Tibial artery (tissue), 4 donors: ENCODE measurements around the gene COL6A3.

Source experiments
- DNase-seq, 2 donors: peaks; one replicate each; pipeline ENCODE4 v3.0.0-alpha.2; 2019
- H3K27ac ChIP-seq, 2 donors: fragments of 200-600 bp; sonication (generic) in 1 of 2; 1 replicate in 1 of 2; 2 replicates in 1 of 2; pipeline ENCODE4 v1.5.1; 2018 to 2019; ENCODE audit warnings: mild to moderate bottlenecking in 1 of 2
- H3K27me3 ChIP-seq, 2 donors: fragments of 200-600 bp; sonication (generic) in 1 of 2; one replicate each; pipeline versions ENCODE4 v1.5.1 to v1.6.0; 2016 to 2019
- H3K36me3 ChIP-seq, 3 donors: fragments of 200-600 bp; sonication (generic) in 2 of 3; one replicate each; pipeline ENCODE4 v1.5.1; 2016 to 2019; ENCODE audit warnings: mild to moderate bottlenecking in 2 of 3
- H3K4me1 ChIP-seq, 4 donors: fragments of 200-600 bp; sonication (generic) in 2 of 4; 1 replicate in 3 of 4; 2 replicates in 1 of 4; pipeline ENCODE4 v1.5.1; 2016 to 2019
- H3K4me3 ChIP-seq, 2 donors: fragments of 200-600 bp; sonication (generic) in 1 of 2; 1 replicate in 1 of 2; 2 replicates in 1 of 2; pipeline ENCODE4 v1.5.1; 2018 to 2019; ENCODE audit warnings: mild to moderate bottlenecking in 2 of 2
- H3K9me3 ChIP-seq, 3 donors: fragments of 200-600 bp; sonication (generic) in 1 of 3; one replicate each; pipeline ENCODE4 v1.5.1; 2016 to 2019
- CTCF ChIP-seq, 2 experiments: fragments of 200-600 bp in 1 of 2; fragments of 450-650 bp in 1 of 2; IDR thresholded peaks; one replicate each; pipeline ENCODE4 v1.5.1; 2017 to 2019; ENCODE audit warnings: antibody characterized with exemption in 2 of 2, mild to moderate bottlenecking in 1 of 2, moderate library complexity in 1 of 2
- intact Hi-C: fragments of 100-400 bp; cut with DNase I; formaldehyde crosslinking; loops from one replicate; pipeline ENCODE4 v1.15.0; 2023; ENCODE audit warnings: low total_unique reads

COL6A3 gene

GRCh38 chr2:237379636-237380035 lies 34.3 kb downstream of the COL6A3 start:
- Histone ChIP-seq H3K27me3 (no peaks in the 10 kb centered on the region), H3K4me1 (no peaks in the 10 kb centered on the region), H3K4me3 (no peak overlapping the region), H3K36me3 (peaks cover 47 to 64% (median 60%) of the 10 kb centered on the region in 3 donors), H3K27ac (no peak overlapping the region), H3K9me3 (no peaks in the 10 kb centered on the region)
- no peak for DNase-seq
- intact Hi-C loops = no loop called here
- TF ChIP-seq CTCF (IDR thresholded peaks at IDR 0.05) = no peak

GRCh38 chr2:237378650-237379049 lies 35.3 kb downstream of the COL6A3 start:
- H3K27me3 ChIP-seq = no peaks in the 10 kb centered on the region
- H3K4me3 ChIP-seq = no peak overlapping the region
- no peak for DNase-seq
- H3K36me3 ChIP-seq = peaks cover 57 to 74% (median 70%) of the 10 kb centered on the region in 3 donors
- no peak overlapping the region for H3K27ac ChIP-seq
- no peaks in the 10 kb centered on the region for H3K4me1 ChIP-seq
- H3K9me3 ChIP-seq = no peaks in the 10 kb centered on the region
- intact Hi-C loops = no loop called here
- TF ChIP-seq CTCF (IDR thresholded peaks at IDR 0.05) = no peak

GRCh38 chr2:237374284-237375060 lies 39.5 kb downstream of the COL6A3 start:
- no peak for TF ChIP-seq CTCF (IDR thresholded peaks at IDR 0.05)
- Histone ChIP-seq H3K9me3 (no peaks in the 10 kb centered on the region), H3K4me1 (no peaks in the 10 kb centered on the region), H3K27ac (no peak overlapping the region), H3K36me3 (peaks cover 69 to 91% (median 81%) of the 10 kb centered on the region in 3 donors), H3K4me3 (no peak overlapping the region), H3K27me3 (no peaks in the 10 kb centered on the region)
- DNase-seq = no peak
- intact Hi-C loops = no loop called here

- no peaks in the 10 kb centered on the region for H3K4me1 ChIP-seq
- no peak for TF ChIP-seq CTCF (IDR thresholded peaks at IDR 0.05)
- no peak overlapping the region for H3K4me3 ChIP-seq
- H3K27me3 ChIP-seq = no peaks in the 10 kb centered on the region
- intact Hi-C loops = no loop called here
- no peak overlapping the region for H3K27ac ChIP-seq
- no peaks in the 10 kb centered on the region for H3K9me3 ChIP-seq
- DNase-seq = no peak
- H3K36me3 ChIP-seq = peaks cover 58 to 89% (median 77%) of the 10 kb centered on the region in 3 donors
Measured at GRCh38 chr2:237371856-237372255, 42.1 kb downstream of the COL6A3 start.

- Histone ChIP-seq H3K27ac (no peak overlapping the region), H3K36me3 (peaks cover 37 to 87% (median 83%) of the 10 kb centered on the region in 3 donors), H3K4me1 (no peaks in the 10 kb centered on the region), H3K27me3 (no peaks in the 10 kb centered on the region), H3K9me3 (no peaks in the 10 kb centered on the region), H3K4me3 (no peak overlapping the region)
- intact Hi-C loops = no loop called here
- no peak for DNase-seq
- no peak for TF ChIP-seq CTCF (IDR thresholded peaks at IDR 0.05)
Measured at GRCh38 chr2:237365671-237366070, 48.3 kb downstream of the COL6A3 start.
